Loucy (cell line): ENCODE measurements around the gene PEAK3.

ENCODE experiments used
- H2AFZ ChIP-seq: fragments of 200-600 bp; sonication (generic); 2 replicates; pipeline ENCODE4 v1.6.0; 2016; ENCODE audit warnings: antibody characterized with exemption, mild to moderate bottlenecking, low read length, moderate library complexity
- H3F3A ChIP-seq: fragments of 200-600 bp; 2 replicates; pipeline ENCODE4 v1.6.0; 2016; ENCODE audit warnings: antibody characterized with exemption, low read depth, mild to moderate bottlenecking
- H3K27me3 ChIP-seq: fragments of 200-600 bp; sonication (generic); 2 replicates; pipeline ENCODE4 v1.6.1; 2014; ENCODE audit warnings: low read length, mild to moderate bottlenecking; ENCODE audit not compliant: insufficient read depth, poor library complexity, severe bottlenecking
- H3K36me3 ChIP-seq: fragments of 200-600 bp; sonication (generic); 2 replicates; pipeline ENCODE4 v1.6.1; 2016; ENCODE audit warnings: low read length; ENCODE audit not compliant: insufficient read depth
- H3K4me1 ChIP-seq: fragments of 200-600 bp; sonication (generic); 2 replicates; pipeline ENCODE4 v1.5.1; 2014; ENCODE audit warnings: low read length, mild to moderate bottlenecking; ENCODE audit not compliant: insufficient read depth, poor library complexity, severe bottlenecking
- H3K4me2 ChIP-seq: fragments of 200-600 bp; sonication (generic); 2 replicates; pipeline ENCODE4 v1.6.0; 2014; ENCODE audit warnings: antibody characterized with exemption, low read length, low read depth, mild to moderate bottlenecking; ENCODE audit not compliant: poor library complexity, severe bottlenecking
- H3K4me3 ChIP-seq: fragments of 200-600 bp; sonication (generic); 2 replicates; pipeline ENCODE4 v1.5.1; 2014; ENCODE audit warnings: low read length, mild to moderate bottlenecking, mixed read lengths; ENCODE audit not compliant: poor library complexity, severe bottlenecking
- H3K79me2 ChIP-seq: fragments of 200-600 bp; sonication (generic); 2 replicates; pipeline ENCODE4 v1.6.1; 2014; ENCODE audit warnings: low read length; ENCODE audit not compliant: insufficient read depth
- H3K9ac ChIP-seq: fragments of 200-600 bp; sonication (generic); 2 replicates; pipeline ENCODE4 v1.6.0; 2014; ENCODE audit warnings: mild to moderate bottlenecking, low read depth, low read length, moderate library complexity; ENCODE audit not compliant: poor library complexity, severe bottlenecking
- H3K9me2 ChIP-seq: fragments of 200-600 bp; sonication (generic); replicated peaks from 2 replicates; pipeline ENCODE4 v1.6.1; 2016; ENCODE audit warnings: low read depth, low read length, mixed read lengths
- H3K9me3 ChIP-seq: fragments of 200-600 bp; sonication (generic); 2 replicates; pipeline ENCODE4 v1.6.1; 2014; ENCODE audit warnings: mild to moderate bottlenecking, antibody characterized with exemption, low read length, low read depth; ENCODE audit not compliant: insufficient read depth
- H4K20me1 ChIP-seq: fragments of 200-600 bp; sonication (generic); 2 replicates; pipeline ENCODE4 v1.6.0; 2014; ENCODE audit warnings: antibody characterized with exemption, low read length, mild to moderate bottlenecking; ENCODE audit not compliant: insufficient read depth, poor library complexity, severe bottlenecking
- CTCF ChIP-seq: fragments of 200-600 bp; sonication (generic); conservative IDR thresholded peaks from 2 replicates; pipeline ENCODE4 v1.5.1; 2014; ENCODE audit warnings: mild to moderate bottlenecking, antibody characterized with exemption, low read length
- EZH2phosphoT487 ChIP-seq: fragments of 200-600 bp; IDR thresholded peaks from 2 replicates; pipeline ENCODE4 v1.6.1; 2018; ENCODE audit warnings: antibody characterized with exemption, mild to moderate bottlenecking, moderate library complexity, borderline replicate concordance

Gene PEAK3

GRCh38 chr19:2318923-2319322 lies 36.9 kb upstream of the PEAK3 start:
- Histone ChIP-seq H3K4me3 (no peak overlapping the region), H3K27me3 (no peaks in the 10 kb centered on the region), H3K79me2 (no peaks in the 10 kb centered on the region; the same call in 1 of the 2 replicates), H3F3A (no peaks in the 10 kb centered on the region), H3K9ac (no peak overlapping the region), H4K20me1 (no peaks in the 10 kb centered on the region), H2AFZ (no peak overlapping the region), H3K9me3 (no peaks in the 10 kb centered on the region), H3K9me2 (no peaks in the 10 kb centered on the region), H3K36me3 (no peaks in the 10 kb centered on the region), H3K4me1 (peaks cover 4% of the 10 kb centered on the region), H3K4me2 (peak overlapping the region; percentile 1)
- TF ChIP-seq EZH2phosphoT487 (no peak), CTCF (no peak)

DNA sequence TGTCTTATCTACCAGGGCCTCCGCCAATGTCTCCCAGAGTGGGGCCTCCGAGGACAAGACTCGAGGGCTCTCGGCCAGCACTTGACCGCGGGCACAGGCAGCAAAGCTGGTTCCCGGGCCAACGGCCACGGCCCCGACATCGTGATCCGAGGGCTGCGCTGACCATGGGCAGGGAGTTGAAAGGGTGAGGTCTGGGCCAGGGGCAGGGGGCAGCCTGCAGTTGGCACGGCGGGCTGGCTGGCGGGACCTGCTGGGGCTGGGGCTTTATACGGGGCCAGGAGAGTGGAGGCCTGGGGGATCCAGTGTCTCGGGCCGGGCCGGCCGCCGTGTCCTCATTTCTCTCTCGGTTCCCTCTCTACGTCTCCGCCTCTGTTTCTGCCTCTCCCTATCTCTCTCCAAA lies 35.8 kb upstream of the PEAK3 start:
- TF ChIP-seq CTCF: no peak
- no peak for TF ChIP-seq EZH2phosphoT487
- Histone ChIP-seq H3K9ac (peak overlapping the region; percentile 48), H3K27me3 (no peaks in the 10 kb centered on the region), H3F3A (no peaks in the 10 kb centered on the region), H3K9me2 (no peaks in the 10 kb centered on the region), H4K20me1 (no peaks in the 10 kb centered on the region), H3K36me3 (no peaks in the 10 kb centered on the region), H3K4me3 (no peak overlapping the region), H2AFZ (no peak overlapping the region), H3K79me2 (no peaks in the 10 kb centered on the region), H3K9me3 (no peaks in the 10 kb centered on the region), H3K4me1 (peaks cover 4% of the 10 kb centered on the region), H3K4me2 (no peak overlapping the region)

DNA sequence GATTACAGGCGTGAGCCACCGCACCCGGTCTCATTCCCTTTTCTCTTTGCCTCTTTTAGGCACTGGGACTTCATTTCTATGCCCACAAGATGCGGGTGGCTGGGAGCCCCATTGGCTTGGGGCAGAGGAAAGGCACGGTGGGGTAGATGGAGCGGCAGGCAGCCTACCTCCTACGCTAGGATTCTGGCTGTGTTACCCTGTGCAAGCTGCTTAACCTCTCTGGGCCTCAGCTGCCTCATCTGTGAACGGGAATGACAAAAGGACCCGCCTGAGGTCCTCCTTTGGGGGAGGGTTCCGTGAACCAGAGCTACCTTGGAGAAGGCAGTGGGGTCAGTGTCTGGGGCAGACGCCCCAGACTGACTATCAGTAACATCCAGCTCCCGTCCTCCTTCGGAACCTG lies 35.3 kb upstream of the PEAK3 start:
- H4K20me1 ChIP-seq: no peaks in the 10 kb centered on the region

More for the DNA sequence above, 35.3 kb upstream of the PEAK3 start:
- no peaks in the 10 kb centered on the region for H3K79me2 ChIP-seq
- H3K4me3 ChIP-seq: no peak overlapping the region
- no peak overlapping the region for H3K9ac ChIP-seq
- TF ChIP-seq CTCF: no peak
- H3K36me3 ChIP-seq: no peaks in the 10 kb centered on the region
- H3K9me3 ChIP-seq: no peaks in the 10 kb centered on the region
- H2AFZ ChIP-seq: no peak overlapping the region
- no peaks in the 10 kb centered on the region for H3K27me3 ChIP-seq
- no peaks in the 10 kb centered on the region for H3K9me2 ChIP-seq
- H3F3A ChIP-seq: no peaks in the 10 kb centered on the region
- peaks cover 4% of the 10 kb centered on the region for H3K4me1 ChIP-seq
- no peak overlapping the region for H3K4me2 ChIP-seq
